ENCODE results near the gene SMARCE1.
A peak's percentile ranks its signal among the peaks of the same experiment; 100 is the strongest.

DNA sequence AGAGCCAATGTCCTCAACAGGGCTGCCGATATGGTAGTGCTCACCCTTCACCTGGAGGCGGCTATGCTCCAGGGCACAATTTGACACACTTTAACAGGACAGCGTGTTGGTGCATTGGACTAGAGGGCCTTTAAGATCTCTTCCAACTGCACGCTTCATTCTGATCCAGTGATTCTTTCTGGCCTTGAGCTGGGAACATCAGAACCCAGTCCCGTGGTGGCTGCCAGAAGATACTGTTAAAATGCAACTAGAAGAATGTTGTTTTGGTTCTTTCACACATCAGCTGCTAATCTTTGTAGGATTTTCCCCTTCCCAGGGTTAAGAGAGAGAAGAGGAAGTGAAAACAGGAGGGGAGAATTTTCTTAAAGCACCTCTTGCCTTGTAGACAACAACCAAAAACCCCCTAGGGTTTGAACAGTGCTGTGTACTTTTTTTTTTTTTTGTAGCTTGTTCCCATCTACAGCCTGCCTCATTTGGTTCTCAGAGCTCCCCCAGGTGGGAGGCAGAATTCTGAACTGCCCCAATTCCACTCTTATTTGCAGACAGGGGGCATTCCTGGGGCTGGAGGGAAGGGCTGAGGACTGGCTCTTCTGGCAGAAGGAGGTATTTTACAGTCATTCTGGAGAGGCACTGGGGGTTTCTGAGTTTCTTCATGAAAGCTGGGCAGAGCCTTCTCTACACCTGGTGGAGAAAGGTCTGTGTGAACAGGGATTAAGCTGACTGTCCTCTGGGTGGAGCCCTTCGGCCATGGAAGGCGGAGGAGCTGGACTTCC, 32.4 kb downstream of the SMARCE1 start:
- TF ChIP-seq, protein P1, sequence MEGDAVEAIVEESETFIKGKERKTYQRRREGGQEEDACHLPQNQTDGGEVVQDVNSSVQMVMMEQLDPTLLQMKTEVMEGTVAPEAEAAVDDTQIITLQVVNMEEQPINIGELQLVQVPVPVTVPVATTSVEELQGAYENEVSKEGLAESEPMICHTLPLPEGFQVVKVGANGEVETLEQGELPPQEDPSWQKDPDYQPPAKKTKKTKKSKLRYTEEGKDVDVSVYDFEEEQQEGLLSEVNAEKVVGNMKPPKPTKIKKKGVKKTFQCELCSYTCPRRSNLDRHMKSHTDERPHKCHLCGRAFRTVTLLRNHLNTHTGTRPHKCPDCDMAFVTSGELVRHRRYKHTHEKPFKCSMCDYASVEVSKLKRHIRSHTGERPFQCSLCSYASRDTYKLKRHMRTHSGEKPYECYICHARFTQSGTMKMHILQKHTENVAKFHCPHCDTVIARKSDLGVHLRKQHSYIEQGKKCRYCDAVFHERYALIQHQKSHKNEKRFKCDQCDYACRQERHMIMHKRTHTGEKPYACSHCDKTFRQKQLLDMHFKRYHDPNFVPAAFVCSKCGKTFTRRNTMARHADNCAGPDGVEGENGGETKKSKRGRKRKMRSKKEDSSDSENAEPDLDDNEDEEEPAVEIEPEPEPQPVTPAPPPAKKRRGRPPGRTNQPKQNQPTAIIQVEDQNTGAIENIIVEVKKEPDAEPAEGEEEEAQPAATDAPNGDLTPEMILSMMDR (IDR thresholded peaks at IDR 0.05; ENCODE audit: low read length): peak; percentile 72
- no peak for TF ChIP-seq EZH2 (IDR thresholded peaks at IDR 0.05; ENCODE audit: borderline replicate concordance, low read length)

All from OCI-LY1 (cell line).